K562 (cell line): ENCODE data around the gene LUM. TPM values are rescaled to one million over a fixed set of nuclear protein-coding genes. Genes with fewer than 3 reads are reported as not detected.

Experiments used
- ATAC-seq: fragments of 200-7000 bp; cut with Tn5 transposase; 3 replicates; pipeline ENCODE4 v1.9.1; 2020; ENCODE audit warnings: moderate library complexity
- BruUV-seq: library from RNA; stranded (reverse); fragments of 400-500 nt; replicated peaks from 2 replicates; lab custom pipeline; 2021; lab: Mats Ljungman, UMichigan
- CTCF ChIA-PET: fragments of 300-600 bp; formaldehyde crosslinking; extraction: SDS; loops from one replicate; lab custom pipeline; 2021; ENCODE audit warnings: low intra/inter-chr PET ratio; lab: Yijun Ruan, JAX
- POLR2A ChIA-PET: fragments of 300-600, 350-650 bp; sonication (Branson Sonifier 250); formaldehyde crosslinking; extraction: SDS; loops from one replicate; lab custom pipeline; 2021; ENCODE audit warnings: antibody characterized with exemption, inconsistent platforms; lab: Yijun Ruan, JAX
- DNase-seq, 4 experiments: peaks; one replicate each; pipeline versions ENCODE4 v3.0.0 to v3.0.0-alpha.2; 2011 to 2018; ENCODE audit warnings: low spot score in 3 of 4, mixed read lengths in 3 of 4; ENCODE audit errors: extremely low read depth in 1 of 4
- FAIRE-seq: peaks from 2 replicates; lab custom pipeline; 2011; peaks lifted over from hg19 to GRCh38; lab: Jason Lieb, UNC
- H2AFZ ChIP-seq: 2 replicates; pipeline ENCODE4 v1.6.0; 2011; ENCODE audit warnings: low read depth, low read length, control low read depth, inconsistent platforms
- H3K27ac ChIP-seq: fragments of 200-600 bp; 3 replicates; pipeline ENCODE4 v1.8.0; 2011; ENCODE audit warnings: low read depth, mild to moderate bottlenecking, control low read depth, inconsistent platforms, low read length, moderate library complexity, mixed read lengths; ENCODE audit errors: extremely low read depth
- H3K27me3 ChIP-seq, 2 experiments: fragments of 300-600 bp in 1 of 2; 2 replicates in 1 of 2; 3 replicates in 1 of 2; pipeline versions ENCODE4 v1.6.0 to v1.8.0; 2011; ENCODE audit warnings: inconsistent platforms in 2 of 2, low read length in 2 of 2, mild to moderate bottlenecking in 1 of 2, mixed read lengths in 1 of 2, moderate library complexity in 1 of 2; ENCODE audit not compliant: control insufficient read depth in 2 of 2, insufficient read depth in 2 of 2
- H3K36me3 ChIP-seq: fragments of 300-600 bp; 3 replicates; pipeline ENCODE4 v1.8.0; 2011; ENCODE audit warnings: mild to moderate bottlenecking, low read length, inconsistent platforms; ENCODE audit not compliant: control insufficient read depth, insufficient read depth
- H3K4me1 ChIP-seq, 2 experiments: fragments of 200-600 bp in 1 of 2; replicated peaks in 1 of 2; 2 replicates in 1 of 2; 3 replicates in 1 of 2; pipeline versions ENCODE4 v1.5.1 to v1.8.0; 2011; ENCODE audit warnings: inconsistent platforms in 2 of 2, low read length in 2 of 2, mild to moderate bottlenecking in 1 of 2, mixed read lengths in 1 of 2, moderate library complexity in 1 of 2; ENCODE audit not compliant: control insufficient read depth in 2 of 2, insufficient read depth in 2 of 2
- H3K4me2 ChIP-seq: 2 replicates; pipeline ENCODE4 v1.6.1; 2011; ENCODE audit warnings: low read length, control low read depth, inconsistent platforms, mixed read lengths; ENCODE audit not compliant: insufficient read depth
- H3K4me3 ChIP-seq: fragments of 200-600 bp; sonication (generic), shearing (Covaris generic); 2 replicates; pipeline ENCODE4 v1.5.1; 2016; ENCODE audit warnings: control low read depth, inconsistent platforms
- H3K79me2 ChIP-seq: fragments of 200-600 bp; 3 replicates; pipeline ENCODE4 v1.8.0; 2011; ENCODE audit warnings: low read length, inconsistent platforms; ENCODE audit not compliant: control insufficient read depth, insufficient read depth
- H3K9ac ChIP-seq, 2 experiments: 2 replicates each; pipeline versions ENCODE4 v1.6.0 to v1.6.1; 2011; ENCODE audit warnings: low read depth in 2 of 2, low read length in 2 of 2, control low read depth in 1 of 2, inconsistent platforms in 1 of 2, mild to moderate bottlenecking in 1 of 2, mixed read lengths in 1 of 2; ENCODE audit not compliant: insufficient read depth in 1 of 2
- H3K9me1 ChIP-seq: one replicate; pipeline ENCODE4 v1.6.0; 2011; ENCODE audit warnings: inconsistent platforms, mild to moderate bottlenecking, low read length, moderate library complexity; ENCODE audit not compliant: control insufficient read depth, insufficient read depth
- H3K9me3 ChIP-seq: replicated peaks from 2 replicates; pipeline ENCODE4 v1.5.1; 2011; ENCODE audit warnings: low read depth, low read length, inconsistent platforms; ENCODE audit not compliant: control insufficient read depth, insufficient read depth
- H4K20me1 ChIP-seq: replicated peaks from 2 replicates; pipeline ENCODE4 v1.6.1; 2011; ENCODE audit warnings: low read length, inconsistent platforms, mixed read lengths; ENCODE audit not compliant: control insufficient read depth, insufficient read depth
- ATF3 ChIP-seq, 2 experiments: fragments of 450-650 bp in 1 of 2; sonication (generic) in 1 of 2; formaldehyde crosslinking in 1 of 2; IDR thresholded peaks in 1 of 2; conservative IDR thresholded peaks in 1 of 2; 2 replicates each; pipeline versions ENCODE4 v1.6.1 to v1.8.1; 2016 to 2023; ENCODE audit warnings: mild to moderate bottlenecking in 2 of 2, moderate library complexity in 2 of 2, inconsistent platforms in 1 of 2, missing genetic modification reagents in 1 of 2
- CAMTA2 ChIP-seq: fragments of 250-450 bp; sonication (Bioruptor Pico); conservative IDR thresholded peaks from 2 replicates; pipeline ENCODE4 v1.5.1; 2022
- CREBBP ChIP-seq: IDR thresholded peaks from one replicate; pipeline ENCODE4 v1.6.1; 2012; ENCODE audit warnings: low read depth, mild to moderate bottlenecking, control low read depth, inconsistent platforms, low read length
- ERF ChIP-seq: fragments of 450-650 bp; formaldehyde crosslinking; IDR thresholded peaks from 2 replicates; pipeline ENCODE4 v1.4.0; 2020; ENCODE audit warnings: mild to moderate bottlenecking, mixed read lengths
- FOXK1 ChIP-seq: sonication (generic); formaldehyde crosslinking; IDR thresholded peaks from 2 replicates; pipeline ENCODE4 v1.8.0; 2022; ENCODE audit warnings: missing genetic modification reagents, mild to moderate bottlenecking, borderline replicate concordance
- HCFC1 ChIP-seq: IDR thresholded peaks from 2 replicates; pipeline ENCODE4 v1.6.1; 2012; ENCODE audit warnings: low read depth, low read length, improper control_type of control experiment
- HDAC6 ChIP-seq: IDR thresholded peaks from 2 replicates; pipeline ENCODE4 v1.6.1; 2012; ENCODE audit warnings: low read depth, mild to moderate bottlenecking, control low read depth, inconsistent platforms, low read length, moderate library complexity
- HNRNPUL1 ChIP-seq: fragments of 200-400 bp; formaldehyde crosslinking; IDR thresholded peaks from 2 replicates; pipeline ENCODE4 v1.6.1; 2017; ENCODE audit warnings: low read length
- JUNB ChIP-seq: fragments of 450-650 bp; formaldehyde crosslinking; conservative IDR thresholded peaks from 2 replicates; pipeline ENCODE4 v1.4.0; 2020; ENCODE audit warnings: mild to moderate bottlenecking
- MEF2A ChIP-seq: IDR thresholded peaks from 2 replicates; pipeline ENCODE4 v1.6.1; 2011; ENCODE audit warnings: low read depth, mild to moderate bottlenecking, low read length, moderate library complexity; ENCODE audit not compliant: control insufficient read depth
- SNRNP70 ChIP-seq: fragments of 200-400 bp; formaldehyde crosslinking; optimal IDR thresholded peaks from 2 replicates; pipeline ENCODE3; 2017; ENCODE audit warnings: low read depth, low read length
- STAG1 ChIP-seq: sonication (generic); formaldehyde crosslinking; IDR thresholded peaks from 2 replicates; pipeline ENCODE4 v1.5.0; 2020; ENCODE audit warnings: missing genetic modification reagents, borderline replicate concordance
- TCF7L2 ChIP-seq: fragments of 150-350 bp; IDR thresholded peaks from 2 replicates; pipeline ENCODE4 v1.6.1; 2016; ENCODE audit warnings: low read depth, mild to moderate bottlenecking, low read length, moderate library complexity
- TEAD1 ChIP-seq, 2 experiments: fragments of 450-650 bp in 1 of 2; sonication (generic) in 1 of 2; formaldehyde crosslinking; IDR thresholded peaks; 2 replicates each; pipeline versions ENCODE4 v1.4.0 to v1.8.0; 2020 to 2022; ENCODE audit warnings: mild to moderate bottlenecking in 2 of 2, missing genetic modification reagents in 1 of 2
- U2AF1 ChIP-seq: fragments of 200-400 bp; formaldehyde crosslinking; optimal IDR thresholded peaks from 2 replicates; pipeline ENCODE3; 2017; ENCODE audit warnings: mild to moderate bottlenecking, low read depth, low read length, moderate library complexity
- YBX1 ChIP-seq: fragments of 450-650 bp; IDR thresholded peaks from 2 replicates; pipeline ENCODE4 v1.7.1; 2016; ENCODE audit warnings: mild to moderate bottlenecking
- ZNF121 ChIP-seq: sonication (generic); formaldehyde crosslinking; conservative IDR thresholded peaks from 2 replicates; pipeline ENCODE4 v1.8.0; 2022; ENCODE audit warnings: missing genetic modification reagents
- ZNF146 ChIP-seq: IDR thresholded peaks from one replicate; pipeline ENCODE4 v1.6.1; 2018; ENCODE audit warnings: missing compliant biosample characterization; ENCODE audit not compliant: unreplicated experiment
- ZNF431 ChIP-seq: sonication (generic); formaldehyde crosslinking; IDR thresholded peaks from 2 replicates; pipeline ENCODE4 v1.8.0; 2022; ENCODE audit warnings: mild to moderate bottlenecking, missing genetic modification reagents
- ZNF551 ChIP-seq: fragments of 250-450 bp; sonication (Bioruptor Pico); IDR thresholded peaks from 2 replicates; pipeline ENCODE4 v1.5.0; 2021; ENCODE audit warnings: mild to moderate bottlenecking, moderate library complexity
- WGBS: fragments of 100-300 bp; shearing (Covaris generic); methylation state at CpG from one replicate; pipeline ENCODE4 v1.1.6; 2016; ENCODE audit warnings: low coverage, mixed read lengths; ENCODE audit not compliant: insufficient coverage; ENCODE audit errors: missing lambda C conversion rate; 5-methylcytosine and 5-hydroxymethylcytosine counted together
- in situ Hi-C: fragments of 300-500 bp; cut with MboI; formaldehyde crosslinking; loops from 4 replicates; pipeline ENCODE4 v1.15.0; 2018; ENCODE audit warnings: inconsistent platforms, mixed read lengths
- intact Hi-C: fragments of 100-400 bp; cut with micrococcal nuclease; formaldehyde crosslinking; loops from 2 replicates; pipeline ENCODE4 v1.14.2; 2022
- polyA plus RNA-seq, 8 experiments: library from polyadenylated mRNA; depleted of rRNA in 4 of 8; stranded (reverse) in 5 of 8; unstranded in 3 of 8; fragments of >200 nt; fragmentation: Nextera tagmentation in 2 of 8; fragmentation: Illumina TruSeq in 1 of 8; extraction: Ambion mirVana in 2 of 8; extraction: Trizol in 1 of 8; gene quantifications; 2 replicates each; pipeline versions ENCODE4 v1.2.1 to v1.2.3, GENCODE V29; 2011 to 2014; ENCODE audit warnings: inconsistent platforms in 1 of 8, missing spikeins in 1 of 8
- total RNA-seq, 7 experiments: library from RNA; depleted of rRNA in 6 of 7; stranded (reverse); fragments of >200 nt in 6 of 7; fragmentation: Illumina TruSeq in 2 of 7; extraction: Trizol in 2 of 7; gene quantifications; 2 replicates each; pipeline versions ENCODE4 v1.2.1 to v1.2.3, GENCODE V29; 2011 to 2021; ENCODE audit warnings: low replicate concordance in 1 of 7

LUM gene
- total and polyA plus RNA-seq, 9 of the 15 experiments (the other 6 are each of a cell fraction or from before 2014, with no cell fraction given), result 0.40 TPM; not detected in 8

- no peak for TF ChIP-seq ZNF551
- no peak for TF ChIP-seq ZNF146 (CRISPR knock-in tag)
- no peak for TF ChIP-seq HCFC1
- TF ChIP-seq TCF7L2, result no peak
- no peak for TF ChIP-seq MEF2A
- no peak for TF ChIP-seq ERF (CRISPR knock-in tag)
- no peak for TF ChIP-seq YBX1
- no peak for TF ChIP-seq FOXK1 (CRISPR knock-in tag)
- no peak for TF ChIP-seq ZNF121 (CRISPR knock-in tag)
- no peak for TF ChIP-seq CREBBP
- no peak for TF ChIP-seq TEAD1 (CRISPR knock-in tag; IDR thresholded peaks at IDR 0.05)
These were observed 17.1 kb downstream of the LUM start (continued) for GRCh38 chr12:91094032-91094662.

GRCh38 chr12:91093341-91093740 is 18.0 kb downstream of the LUM start:
- intact Hi-C loops (no loop called here), in situ Hi-C loops (no loop called here)
- no TSS peak for BruUV-seq
- Histone ChIP-seq H3K9me3 (no peaks in the 10 kb centered on the region), H3K9me1 (no peaks in the 10 kb centered on the region), H2AFZ (no peak overlapping the region), H3K79me2 (no peaks in the 10 kb centered on the region), H3K4me2 (no peak overlapping the region), H3K27ac (no peak overlapping the region), H3K36me3 (no peaks in the 10 kb centered on the region), H3K27me3 (no peaks in the 10 kb centered on the region), H4K20me1 (no peaks in the 10 kb centered on the region), H3K4me1 (no peaks in the 10 kb centered on the region), H3K4me3 (no peak overlapping the region), H3K9ac (no peak overlapping the region)
- no peak for TF ChIP-seq ATF3 (IDR thresholded peaks at IDR 0.05)
- no peak for TF ChIP-seq ATF3 (CRISPR knock-in tag; conservative IDR thresholded peaks at IDR 0.05)
- no peak for TF ChIP-seq STAG1
- TF ChIP-seq CAMTA2, result no peak
- no peak for TF ChIP-seq JUNB
- TF ChIP-seq U2AF1, result no peak
- TF ChIP-seq HCFC1, result no peak
- no peak for TF ChIP-seq SNRNP70
- no peak for TF ChIP-seq ZNF431 (CRISPR knock-in tag)
- TF ChIP-seq HDAC6, result no peak
- no peak for TF ChIP-seq HNRNPUL1
- POLR2A ChIA-PET, result no interaction called here
- ATAC-seq, result no peak
- no peak for DNase-seq
- 1% methylated on average over 4 of the region's 4 CpGs for WGBS
- CTCF ChIA-PET, result no interaction called here
- FAIRE-seq, result no peak
